Measurements from ENCODE around the gene BTBD18. TPM values are rescaled to one million over a fixed set of nuclear protein-coding genes. Genes with fewer than 3 reads are reported as not detected.

Gene BTBD18
- total RNA-seq, 1 experiment from 2014 or later = 0.09 TPM

- TF ChIP-seq NFYB (CRISPR knock-in tag; conservative IDR thresholded peaks at IDR 0.05; ENCODE audit: low read depth) (peak; percentile 59; the same call in 1 of the 2 replicates), ZNF532 (CRISPR knock-in tag; IDR thresholded peaks at IDR 0.05; ENCODE audit: borderline replicate concordance) (no peak), JUN (CRISPR knock-in tag; IDR thresholded peaks at IDR 0.05) (no peak)
- TF ChIP-seq, protein P1, sequence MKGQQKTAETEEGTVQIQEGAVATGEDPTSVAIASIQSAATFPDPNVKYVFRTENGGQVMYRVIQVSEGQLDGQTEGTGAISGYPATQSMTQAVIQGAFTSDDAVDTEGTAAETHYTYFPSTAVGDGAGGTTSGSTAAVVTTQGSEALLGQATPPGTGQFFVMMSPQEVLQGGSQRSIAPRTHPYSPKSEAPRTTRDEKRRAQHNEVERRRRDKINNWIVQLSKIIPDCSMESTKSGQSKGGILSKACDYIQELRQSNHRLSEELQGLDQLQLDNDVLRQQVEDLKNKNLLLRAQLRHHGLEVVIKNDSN (CRISPR knock-in tag; IDR thresholded peaks at IDR 0.05) = no peak
- POLR2A ChIA-PET = interaction anchor here (1.0 kb wide), 1 partner anchor 12 kb away, joined by 3 read pairs; the partner anchor contains the start of gene SELENOH
- ATAC-seq (peak; percentile 59), DNase-seq (ENCODE audit: low spot score) (peak; percentile 39)
- H3K9me3 Mint-ChIP-seq = no peaks in the 10 kb centered on the region
- H3K27me3 Mint-ChIP-seq (ENCODE audit: low read depth) = no peaks in the 10 kb centered on the region
- CTCF ChIA-PET = interaction anchor here (2.2 to 3.6 kb wide), 4 partner anchors 9 to 49 kb away, joined by 20 to 186 read pairs (median 26); partner anchors contain the start of gene CTNND1
- H3K36me3 Mint-ChIP-seq = no peaks in the 10 kb centered on the region
- no peak overlapping the region for H3K4me3 Mint-ChIP-seq
- no peak overlapping the region for H3K27ac Mint-ChIP-seq
- peaks cover 21% of the 10 kb centered on the region for H3K4me1 Mint-ChIP-seq
Measured at GRCh38 chr11:57752954-57753353, 1.3 kb upstream of the BTBD18 start.

DNA sequence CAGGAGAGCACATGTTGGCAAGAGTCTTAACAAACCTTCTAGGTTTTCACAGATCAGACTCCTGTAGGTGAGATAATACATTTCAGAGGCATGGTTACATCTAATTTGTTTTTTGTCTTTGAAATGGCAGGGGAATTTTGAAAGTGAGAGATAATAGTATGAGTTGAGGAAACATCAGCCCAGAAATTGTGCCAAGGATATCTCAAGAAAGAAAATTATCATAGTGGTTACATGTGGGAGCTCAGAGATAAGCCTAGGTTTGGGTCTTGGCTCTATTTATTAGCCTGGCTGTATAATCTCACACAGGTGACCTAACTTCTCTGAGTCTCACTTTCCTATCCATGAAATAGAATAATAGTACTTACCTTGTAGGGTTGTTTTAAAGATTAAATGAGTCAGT lies 443 bp downstream of the BTBD18 start:
- no peak for ATAC-seq
- CTCF ChIA-PET = interaction anchor here (0.6 to 3.6 kb wide), 20 partner anchors 9 to 1435 kb away, joined by 3 to 186 read pairs (median 6); partner anchors contain the start of genes CTNND1 and SELENOH
- H3K36me3 Mint-ChIP-seq = no peaks in the 10 kb centered on the region
- no peak for TF ChIP-seq E2F5 (CRISPR knock-in tag; IDR thresholded peaks at IDR 0.05)
- TF ChIP-seq, protein P2, sequence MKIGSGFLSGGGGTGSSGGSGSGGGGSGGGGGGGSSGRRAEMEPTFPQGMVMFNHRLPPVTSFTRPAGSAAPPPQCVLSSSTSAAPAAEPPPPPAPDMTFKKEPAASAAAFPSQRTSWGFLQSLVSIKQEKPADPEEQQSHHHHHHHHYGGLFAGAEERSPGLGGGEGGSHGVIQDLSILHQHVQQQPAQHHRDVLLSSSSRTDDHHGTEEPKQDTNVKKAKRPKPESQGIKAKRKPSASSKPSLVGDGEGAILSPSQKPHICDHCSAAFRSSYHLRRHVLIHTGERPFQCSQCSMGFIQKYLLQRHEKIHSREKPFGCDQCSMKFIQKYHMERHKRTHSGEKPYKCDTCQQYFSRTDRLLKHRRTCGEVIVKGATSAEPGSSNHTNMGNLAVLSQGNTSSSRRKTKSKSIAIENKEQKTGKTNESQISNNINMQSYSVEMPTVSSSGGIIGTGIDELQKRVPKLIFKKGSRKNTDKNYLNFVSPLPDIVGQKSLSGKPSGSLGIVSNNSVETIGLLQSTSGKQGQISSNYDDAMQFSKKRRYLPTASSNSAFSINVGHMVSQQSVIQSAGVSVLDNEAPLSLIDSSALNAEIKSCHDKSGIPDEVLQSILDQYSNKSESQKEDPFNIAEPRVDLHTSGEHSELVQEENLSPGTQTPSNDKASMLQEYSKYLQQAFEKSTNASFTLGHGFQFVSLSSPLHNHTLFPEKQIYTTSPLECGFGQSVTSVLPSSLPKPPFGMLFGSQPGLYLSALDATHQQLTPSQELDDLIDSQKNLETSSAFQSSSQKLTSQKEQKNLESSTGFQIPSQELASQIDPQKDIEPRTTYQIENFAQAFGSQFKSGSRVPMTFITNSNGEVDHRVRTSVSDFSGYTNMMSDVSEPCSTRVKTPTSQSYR (CRISPR knock-in tag; IDR thresholded peaks at IDR 0.05) = no peak
- no peak for TF ChIP-seq CBFB (CRISPR knock-in tag; IDR thresholded peaks at IDR 0.05; ENCODE audit: low read depth)
- no peak for TF ChIP-seq NR1H2 (CRISPR knock-in tag; IDR thresholded peaks at IDR 0.05)
- TF ChIP-seq FOXJ3 (CRISPR knock-in tag; IDR thresholded peaks at IDR 0.05; ENCODE audit: borderline replicate concordance) = no peak
- TF ChIP-seq RORB (CRISPR knock-in tag; IDR thresholded peaks at IDR 0.05) = no peak
- TF ChIP-seq ZNF532 (CRISPR knock-in tag; IDR thresholded peaks at IDR 0.05; ENCODE audit: borderline replicate concordance) = no peak
- no peak for TF ChIP-seq ZMAT4 (CRISPR knock-in tag; IDR thresholded peaks at IDR 0.05)
- TF ChIP-seq ZBTB21 (CRISPR knock-in tag; IDR thresholded peaks at IDR 0.05; ENCODE audit: borderline replicate concordance) = no peak
- no peak for TF ChIP-seq ERG (CRISPR knock-in tag; IDR thresholded peaks at IDR 0.05)
- TF ChIP-seq ZNF396 (CRISPR knock-in tag; IDR thresholded peaks at IDR 0.05; ENCODE audit: borderline replicate concordance) = no peak
- TF ChIP-seq NFYB (CRISPR knock-in tag; conservative IDR thresholded peaks at IDR 0.05; ENCODE audit: low read depth) = no peak
- TF ChIP-seq, protein P3, sequence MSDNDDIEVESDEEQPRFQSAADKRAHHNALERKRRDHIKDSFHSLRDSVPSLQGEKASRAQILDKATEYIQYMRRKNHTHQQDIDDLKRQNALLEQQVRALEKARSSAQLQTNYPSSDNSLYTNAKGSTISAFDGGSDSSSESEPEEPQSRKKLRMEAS (CRISPR knock-in tag; IDR thresholded peaks at IDR 0.05) = no peak
- TF ChIP-seq SMAD3 (CRISPR knock-in tag; IDR thresholded peaks at IDR 0.05; ENCODE audit: borderline replicate concordance) = no peak
- no peak for TF ChIP-seq JAZF1 (CRISPR knock-in tag; IDR thresholded peaks at IDR 0.05)
- no peak for TF ChIP-seq RELA (CRISPR knock-in tag; IDR thresholded peaks at IDR 0.05; ENCODE audit: borderline replicate concordance)
- no peak for TF ChIP-seq NFATC4 (CRISPR knock-in tag; IDR thresholded peaks at IDR 0.05)

More for the DNA sequence above, 443 bp downstream of the BTBD18 start:
- Mint-ChIP-seq H3K9me3 (no peaks in the 10 kb centered on the region), H3K4me1 (peaks cover 21% of the 10 kb centered on the region), H3K27ac (no peak overlapping the region), H3K4me3 (no peak overlapping the region), H3K27me3 (ENCODE audit: low read depth) (no peaks in the 10 kb centered on the region)
- POLR2A ChIA-PET = interaction anchor here (1.4 kb wide), 2 partner anchors 27 to 49 kb away, joined by 10 to 13 read pairs; no protein-coding TSS in a partner anchor
- DNase-seq (ENCODE audit: low spot score) = no peak
